ENCODE measurements around the gene GALNT9.

DNA sequence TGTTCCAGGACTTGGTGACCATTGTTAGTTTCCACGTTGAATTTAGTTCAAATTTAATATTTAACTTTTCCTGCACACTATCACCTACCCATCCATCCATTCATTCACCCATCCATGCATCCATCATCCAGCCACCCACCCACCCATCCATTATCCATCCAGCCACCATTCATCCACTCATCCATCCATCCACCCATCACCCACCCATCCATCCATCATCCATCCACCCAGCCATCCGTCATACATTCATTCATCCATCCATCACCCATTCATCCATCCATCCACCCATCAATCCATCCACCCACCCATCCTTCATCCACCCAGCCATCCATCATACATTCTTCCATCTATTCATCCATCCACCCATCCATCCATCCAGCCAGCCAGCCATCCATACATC lies 163.3 kb downstream of the GALNT9 start:
- TF ChIP-seq, protein P1, sequence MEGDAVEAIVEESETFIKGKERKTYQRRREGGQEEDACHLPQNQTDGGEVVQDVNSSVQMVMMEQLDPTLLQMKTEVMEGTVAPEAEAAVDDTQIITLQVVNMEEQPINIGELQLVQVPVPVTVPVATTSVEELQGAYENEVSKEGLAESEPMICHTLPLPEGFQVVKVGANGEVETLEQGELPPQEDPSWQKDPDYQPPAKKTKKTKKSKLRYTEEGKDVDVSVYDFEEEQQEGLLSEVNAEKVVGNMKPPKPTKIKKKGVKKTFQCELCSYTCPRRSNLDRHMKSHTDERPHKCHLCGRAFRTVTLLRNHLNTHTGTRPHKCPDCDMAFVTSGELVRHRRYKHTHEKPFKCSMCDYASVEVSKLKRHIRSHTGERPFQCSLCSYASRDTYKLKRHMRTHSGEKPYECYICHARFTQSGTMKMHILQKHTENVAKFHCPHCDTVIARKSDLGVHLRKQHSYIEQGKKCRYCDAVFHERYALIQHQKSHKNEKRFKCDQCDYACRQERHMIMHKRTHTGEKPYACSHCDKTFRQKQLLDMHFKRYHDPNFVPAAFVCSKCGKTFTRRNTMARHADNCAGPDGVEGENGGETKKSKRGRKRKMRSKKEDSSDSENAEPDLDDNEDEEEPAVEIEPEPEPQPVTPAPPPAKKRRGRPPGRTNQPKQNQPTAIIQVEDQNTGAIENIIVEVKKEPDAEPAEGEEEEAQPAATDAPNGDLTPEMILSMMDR (conservative IDR thresholded peaks at IDR 0.05; ENCODE audit: low read depth, low read length), result no peak
- no peak for TF ChIP-seq EZH2phosphoT487 (IDR thresholded peaks at IDR 0.05; ENCODE audit: borderline replicate concordance, low read length)
